SIG-M5 treated with dmso at 0.1 percent for 504 hours (cell line): Measurements from ENCODE around the gene GAP43.

Experiments used
- DNase-seq: peaks from one replicate; lab custom pipeline; 2025; ENCODE audit not compliant: unreplicated experiment; lab: John Stamatoyannopoulos, UW

GAP43 gene

GRCh38 chr3:115660646-115661337 is 37.5 kb downstream of the GAP43 start:
- no peak for DNase-seq

DNA sequence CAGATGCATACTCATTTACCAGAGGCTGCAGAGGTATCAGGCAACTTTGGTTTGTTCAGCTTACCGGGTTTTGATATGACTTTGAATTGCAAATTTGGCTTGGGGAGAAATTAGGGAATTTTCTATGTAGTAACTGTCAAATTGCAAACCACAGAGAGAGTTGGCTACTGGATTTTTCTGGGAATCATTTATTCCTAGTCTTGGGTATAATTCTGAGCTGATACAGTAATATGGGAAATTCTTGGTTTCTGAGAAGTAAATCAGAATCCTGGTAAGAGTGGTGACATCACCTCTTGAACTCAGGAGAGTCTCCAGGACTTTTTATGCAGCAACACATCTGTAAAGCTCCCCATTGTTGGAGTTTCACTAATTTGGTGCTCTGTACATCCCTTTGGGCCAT is 39.0 kb downstream of the GAP43 start:
- DNase-seq: no peak

DNA sequence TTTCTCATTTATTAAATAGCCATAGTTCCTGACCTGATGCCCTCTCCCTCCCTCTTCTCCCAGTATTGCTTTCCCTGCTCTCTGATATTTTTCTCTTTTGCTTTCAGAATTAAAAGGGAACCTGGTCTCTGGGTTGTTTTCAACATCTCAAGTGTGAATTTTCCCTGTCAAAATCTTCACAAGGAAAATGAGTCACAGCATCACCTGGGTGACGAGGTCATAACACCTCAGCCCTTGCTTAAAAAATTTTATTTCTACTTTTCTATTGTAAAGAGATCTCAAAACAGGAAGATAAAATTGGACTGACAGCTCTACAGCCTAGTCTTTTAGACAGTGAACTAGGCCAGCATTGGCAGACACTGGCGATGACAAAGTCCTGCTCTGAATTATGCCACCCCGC is 40.1 kb downstream of the GAP43 start:
- no peak for DNase-seq

GRCh38 chr3:115666081-115666480 is 42.8 kb downstream of the GAP43 start:
- DNase-seq: no peak

DNA sequence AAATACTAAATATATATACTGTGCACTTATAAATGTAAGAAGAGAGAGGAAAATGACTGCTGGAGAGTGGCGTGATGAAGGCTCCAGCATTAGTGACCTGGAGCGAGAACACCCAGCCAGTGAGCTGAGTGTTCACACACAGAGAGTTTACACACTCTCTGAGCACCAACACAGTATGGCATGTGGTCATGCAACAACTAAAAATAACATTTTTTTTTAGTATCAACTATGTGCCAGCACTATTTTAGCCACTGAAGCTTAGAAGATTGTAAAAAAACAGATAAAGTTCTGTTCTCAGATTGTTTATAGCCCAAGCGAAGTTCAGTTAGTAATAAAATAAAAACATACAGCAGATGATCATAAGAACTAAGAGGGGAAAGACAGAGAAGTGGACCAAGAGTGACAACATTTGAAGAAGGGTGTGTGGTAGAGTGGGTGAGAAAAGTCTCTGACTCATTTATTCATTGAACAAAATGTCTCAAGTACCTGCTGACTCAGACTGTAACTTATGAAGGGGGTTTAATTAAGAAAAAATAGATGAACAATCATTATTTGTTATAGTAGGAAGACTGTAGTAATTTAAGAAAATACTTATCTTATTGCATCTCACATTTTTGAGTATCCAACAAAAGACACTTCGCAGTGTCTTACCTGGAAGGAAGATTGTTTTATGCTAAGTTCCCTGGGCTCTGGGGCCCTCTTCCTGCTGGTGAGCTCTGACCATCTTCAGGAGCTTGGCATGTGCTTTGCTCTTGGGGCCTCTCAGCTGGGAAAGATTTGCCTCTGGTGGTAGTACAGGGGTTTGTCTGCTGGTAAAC is 43.8 kb downstream of the GAP43 start:
- no peak for DNase-seq

DNA sequence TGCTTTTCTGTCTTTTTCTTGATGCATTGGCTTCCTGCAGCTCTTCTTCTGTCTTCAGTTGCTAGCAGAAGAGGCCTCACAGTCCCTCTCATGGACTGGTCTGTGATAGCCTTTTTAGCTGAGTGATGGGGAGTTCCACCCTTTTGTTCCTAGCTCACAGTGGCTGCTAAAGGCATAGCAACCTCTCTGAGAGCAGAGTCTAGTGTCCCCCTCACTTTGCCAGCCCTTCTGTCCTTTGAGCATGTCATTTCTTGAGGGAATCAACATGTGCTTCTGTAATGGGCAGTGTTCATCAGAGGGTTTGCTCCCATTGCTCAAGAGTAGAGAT is 44.4 kb downstream of the GAP43 start:
- no peak for DNase-seq

DNA sequence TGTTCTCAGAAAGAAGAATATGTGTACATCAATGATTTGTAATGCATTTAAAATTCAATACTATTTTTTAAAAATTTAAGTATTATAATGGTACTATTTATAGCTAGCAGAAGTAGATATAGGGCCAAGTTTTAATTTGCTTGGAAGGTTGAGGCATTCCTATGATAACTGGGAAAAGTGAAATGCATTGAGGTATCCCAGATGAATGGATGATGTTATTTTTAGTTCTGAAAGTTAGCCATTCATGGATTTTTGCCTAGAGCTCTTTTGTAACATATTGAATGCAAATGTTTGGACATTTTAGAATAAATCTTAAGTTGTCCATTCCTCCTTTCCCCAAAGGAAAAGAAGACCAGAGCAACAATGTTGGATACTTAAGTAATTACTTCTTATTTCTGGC is 47.6 kb downstream of the GAP43 start:
- no peak for DNase-seq

DNA sequence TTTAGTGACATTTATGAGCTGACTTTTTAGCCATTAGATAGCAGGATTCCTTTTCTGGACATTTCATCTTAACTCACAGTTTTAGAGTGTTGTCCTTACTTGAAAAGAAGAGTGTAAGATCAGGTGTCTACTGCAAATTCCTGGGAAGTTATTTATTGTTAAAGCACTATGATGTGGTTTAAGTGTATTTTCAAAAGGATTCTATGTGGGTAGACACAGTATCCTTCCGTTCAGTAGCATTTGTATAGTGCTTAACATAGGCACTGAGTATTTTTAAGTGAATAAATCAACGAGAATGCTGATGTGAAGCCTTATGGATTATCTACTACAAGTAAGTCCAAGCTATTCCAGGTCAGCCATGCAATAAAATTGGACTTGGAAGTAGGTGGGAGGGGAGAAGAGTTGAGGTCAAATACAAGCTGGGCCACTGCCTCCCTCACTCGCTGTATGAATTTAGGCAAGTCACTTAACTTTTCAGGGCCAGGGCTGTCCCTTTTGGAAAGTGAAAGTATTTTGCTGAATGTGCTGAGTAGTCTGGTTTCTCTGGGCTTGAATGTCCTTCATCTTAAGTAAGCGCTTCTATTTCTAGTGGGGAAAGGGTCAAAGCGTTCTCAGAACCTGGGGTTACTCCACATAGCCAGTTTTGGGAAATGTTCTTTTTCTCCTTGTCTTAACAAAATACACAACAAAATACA is 48.6 kb downstream of the GAP43 start:
- DNase-seq: no peak

DNA sequence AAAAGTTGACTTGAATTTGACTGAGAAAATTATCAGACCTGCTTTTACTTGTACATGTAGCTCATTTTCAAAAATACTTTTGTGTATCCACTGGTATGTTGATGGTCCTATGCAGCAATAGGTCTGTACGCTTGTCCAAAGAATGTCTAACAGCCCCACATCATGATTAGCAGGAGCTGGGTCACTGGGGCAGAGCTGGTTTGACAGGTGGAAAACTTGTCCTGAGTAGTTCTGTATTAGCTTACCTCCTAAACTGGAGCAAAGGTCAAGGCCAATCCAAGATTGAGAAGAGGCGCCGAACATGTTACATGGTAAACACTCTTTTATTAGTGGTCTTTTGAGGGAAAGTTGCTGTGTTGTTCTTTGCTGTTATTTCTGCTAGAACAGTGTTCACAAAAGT is 50.6 kb downstream of the GAP43 start:
- no peak for DNase-seq

DNA sequence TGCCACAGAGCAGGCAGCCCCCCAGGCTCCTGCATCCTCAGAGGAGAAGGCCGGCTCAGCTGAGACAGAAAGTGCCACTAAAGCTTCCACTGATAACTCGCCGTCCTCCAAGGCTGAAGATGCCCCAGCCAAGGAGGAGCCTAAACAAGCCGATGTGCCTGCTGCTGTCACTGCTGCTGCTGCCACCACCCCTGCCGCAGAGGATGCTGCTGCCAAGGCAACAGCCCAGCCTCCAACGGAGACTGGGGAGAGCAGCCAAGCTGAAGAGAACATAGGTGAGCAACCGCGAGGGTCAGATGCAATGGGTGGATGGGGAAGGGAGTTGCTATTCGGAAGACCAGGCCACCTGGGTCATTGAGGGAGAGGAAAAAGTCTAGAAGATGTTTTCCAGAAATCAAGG is 53.0 kb downstream of the GAP43 start:
- no peak for DNase-seq

DNA sequence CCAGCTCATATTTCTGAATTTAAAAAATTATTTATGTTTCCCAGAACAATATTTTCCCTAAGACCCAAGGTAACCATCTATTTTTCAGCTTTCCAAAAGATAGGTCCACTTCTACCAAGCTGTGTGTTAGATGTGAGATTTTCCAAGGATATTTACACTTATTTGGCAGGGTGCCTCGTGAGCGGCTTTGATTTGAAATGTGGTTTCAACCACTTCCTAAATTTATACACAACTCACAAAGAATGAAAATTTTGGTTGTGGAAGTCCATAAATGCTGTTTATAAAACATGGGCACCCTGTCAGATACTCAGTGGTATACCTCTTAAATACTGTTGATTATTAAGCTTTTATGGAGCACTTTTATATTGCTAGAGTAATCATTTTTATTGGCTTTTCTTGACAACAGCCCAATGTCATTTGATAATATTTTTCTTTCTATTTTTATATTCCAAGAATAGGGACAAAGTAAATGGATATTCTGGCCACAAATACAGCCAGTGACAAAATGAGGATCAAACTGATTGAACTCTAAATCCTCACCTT is 57.6 kb downstream of the GAP43 start:
- DNase-seq: no peak

GRCh38 chr3:115681736-115682135 is 58.4 kb downstream of the GAP43 start:
- DNase-seq: no peak

DNA sequence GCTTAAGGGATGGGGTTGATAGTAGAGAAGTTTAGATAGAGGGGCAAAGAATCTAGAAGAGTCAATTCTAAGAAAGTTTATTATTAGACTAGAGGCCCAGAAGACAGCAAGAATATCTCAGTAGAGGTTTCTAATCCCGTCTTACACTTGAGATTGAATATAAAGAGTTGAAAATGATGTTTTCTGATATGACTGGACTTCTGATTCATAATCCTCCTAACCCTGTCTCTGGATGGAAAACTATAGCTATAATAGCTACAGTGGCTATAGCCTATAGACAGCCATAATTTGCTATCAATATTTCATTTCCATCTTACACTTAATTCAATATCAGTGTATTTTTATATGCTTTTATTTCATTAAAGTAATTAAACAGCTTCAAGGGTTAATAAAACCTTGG is 60.0 kb downstream of the GAP43 start:
- no peak for DNase-seq

GRCh38 chr3:115683773-115684172 is 60.5 kb downstream of the GAP43 start:
- DNase-seq: no peak

DNA sequence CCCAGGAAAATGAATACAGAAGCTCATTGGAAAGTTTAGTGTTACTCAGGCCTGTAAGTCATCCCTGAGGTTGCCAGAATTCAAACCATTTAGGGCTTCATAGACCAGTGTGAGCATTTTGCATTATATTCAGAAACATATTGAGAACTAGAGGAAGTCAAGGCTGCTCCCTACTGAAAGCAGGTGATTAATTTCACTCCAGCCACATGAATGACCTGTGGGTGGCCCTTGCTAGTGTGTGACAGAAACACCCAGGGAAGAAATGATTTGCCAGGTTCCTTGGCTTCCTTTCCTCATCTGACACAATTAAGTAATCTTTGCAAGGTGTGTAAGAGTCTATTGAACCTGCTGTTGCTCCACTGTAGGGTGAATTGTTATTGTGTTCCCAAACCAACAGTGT is 61.8 kb downstream of the GAP43 start:
- DNase-seq: no peak

- no peak for DNase-seq
Measured at GRCh38 chr3:115687721-115688120, 64.4 kb downstream of the GAP43 start.

- no peak for DNase-seq
Measured at GRCh38 chr3:115688418-115688817, 65.1 kb downstream of the GAP43 start.

- DNase-seq: no peak
Measured at GRCh38 chr3:115689928-115690327, 66.6 kb downstream of the GAP43 start.

DNA sequence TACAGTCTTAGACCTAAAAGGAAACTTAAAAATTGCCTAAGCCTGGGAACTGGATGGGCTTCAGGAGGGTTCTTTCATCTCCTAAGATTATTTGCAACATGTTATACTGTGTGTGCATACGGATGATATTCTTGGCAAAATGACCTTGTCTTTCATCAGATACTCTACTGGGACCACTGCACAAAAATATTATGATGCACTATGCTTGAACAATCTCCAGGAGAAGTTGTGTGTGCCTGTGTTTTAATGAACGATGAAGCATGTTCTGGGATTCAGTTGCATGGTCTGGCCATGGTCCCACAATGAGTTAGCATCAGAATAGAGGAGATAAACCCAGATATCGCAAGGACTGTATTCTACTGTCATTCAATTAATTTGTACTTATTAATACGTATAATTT is 68.7 kb downstream of the GAP43 start:
- DNase-seq: no peak

DNA sequence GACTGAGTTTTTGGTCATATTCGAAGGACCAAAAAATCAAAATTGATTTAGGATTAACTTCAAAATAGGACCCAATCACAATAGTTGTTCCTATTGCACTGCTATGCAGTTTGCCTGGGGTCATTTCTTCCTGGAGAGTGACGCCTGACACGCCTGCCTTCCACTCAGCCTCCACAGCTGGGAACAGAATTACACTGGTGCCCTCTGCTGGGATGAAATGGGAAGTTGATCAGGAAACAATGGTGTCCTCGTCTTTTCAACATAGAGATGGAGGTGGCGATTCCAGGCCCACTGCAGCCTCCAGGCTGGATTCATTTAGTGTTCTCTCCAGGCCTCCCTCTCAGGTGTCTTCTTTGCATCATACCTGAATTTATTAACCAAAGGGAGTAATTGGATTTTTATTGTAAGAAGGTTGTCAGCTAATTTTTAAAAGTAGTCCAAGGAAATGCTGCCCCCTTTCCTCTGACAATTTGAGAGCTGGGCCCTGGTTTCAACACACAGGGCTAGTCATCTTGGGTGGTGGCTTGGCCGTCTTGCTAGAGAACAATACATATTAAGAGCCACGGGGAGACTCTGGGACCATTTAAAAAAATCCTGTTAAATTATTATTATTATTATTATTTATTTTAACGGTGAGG is 69.7 kb downstream of the GAP43 start:
- DNase-seq: peak; percentile 80

GRCh38 chr3:115693868-115694267 is 70.6 kb downstream of the GAP43 start:
- DNase-seq: no peak
